GM23248 (cell line): ENCODE measurements around the gene SPOCD1. TPM values are rescaled to one million over a fixed set of nuclear protein-coding genes. Genes with fewer than 3 reads are reported as not detected.
"Not testable (repeated sequence)": the region's sequence is repeated elsewhere in the genome, so short reads cannot be mapped to it uniquely, and the experiment has no call there.

Experiments used
- DNase-seq: peaks from one replicate; pipeline ENCODE4 v3.0.0-alpha.2; 2015
- H2AFZ ChIP-seq: fragments of 200-600 bp; sonication (generic); 2 replicates; pipeline ENCODE4 v1.6.1; 2016; ENCODE audit warnings: antibody characterized with exemption
- H3F3A ChIP-seq: fragments of 200-600 bp; sonication (generic); 2 replicates; pipeline ENCODE4 v1.6.1; 2016; ENCODE audit warnings: mild to moderate bottlenecking, antibody characterized with exemption, mixed run types; ENCODE audit not compliant: insufficient read depth
- H3K27ac ChIP-seq: fragments of 200-600 bp; sonication (generic); 2 replicates; pipeline ENCODE4 v1.5.1; 2016; ENCODE audit warnings: mild to moderate bottlenecking
- H3K27me3 ChIP-seq: fragments of 200-600 bp; sonication (generic); replicated peaks from 2 replicates; pipeline ENCODE4 v1.6.1; 2016; ENCODE audit warnings: mild to moderate bottlenecking; ENCODE audit not compliant: insufficient read depth
- H3K36me3 ChIP-seq: fragments of 200-600 bp; sonication (generic); 2 replicates; pipeline ENCODE4 v1.6.1; 2016; ENCODE audit warnings: low read depth, mild to moderate bottlenecking
- H3K4me1 ChIP-seq: fragments of 200-600 bp; sonication (generic); 2 replicates; pipeline ENCODE4 v1.6.1; 2016; ENCODE audit warnings: mild to moderate bottlenecking; ENCODE audit not compliant: insufficient read depth
- H3K4me2 ChIP-seq: fragments of 200-600 bp; sonication (generic); one replicate; pipeline ENCODE4 v1.6.1; 2016; ENCODE audit warnings: mild to moderate bottlenecking; ENCODE audit not compliant: unreplicated experiment
- H3K4me3 ChIP-seq: fragments of 200-600 bp; sonication (generic); 2 replicates; pipeline ENCODE4 v1.5.1; 2016; ENCODE audit warnings: mild to moderate bottlenecking
- H3K79me2 ChIP-seq: fragments of 200-600 bp; sonication (generic); 2 replicates; pipeline ENCODE4 v1.6.1; 2016; ENCODE audit warnings: mild to moderate bottlenecking; ENCODE audit not compliant: insufficient read depth
- H3K9ac ChIP-seq: fragments of 200-600 bp; sonication (generic); 2 replicates; pipeline ENCODE4 v1.6.1; 2016; ENCODE audit warnings: mild to moderate bottlenecking
- H3K9me2 ChIP-seq: fragments of 200-600 bp; sonication (generic); 2 replicates; pipeline ENCODE4 v1.6.1; 2016; ENCODE audit warnings: mixed run types, mild to moderate bottlenecking, moderate library complexity; ENCODE audit not compliant: insufficient read depth
- H3K9me3 ChIP-seq: fragments of 200-600 bp; sonication (generic); one replicate; pipeline ENCODE4 v1.6.1; 2017; ENCODE audit warnings: low read depth
- H4K20me1 ChIP-seq: fragments of 200-600 bp; sonication (generic); 2 replicates; pipeline ENCODE4 v1.6.0; 2016; ENCODE audit not compliant: insufficient read depth
- EZH2 ChIP-seq: fragments of 200-600 bp; sonication (generic); IDR thresholded peaks from 2 replicates; pipeline ENCODE4 v1.6.1; 2018; ENCODE audit warnings: antibody characterized with exemption, mild to moderate bottlenecking; ENCODE audit not compliant: insufficient read depth, poor library complexity, severe bottlenecking
- EZH2phosphoT487 ChIP-seq: fragments of 200-600 bp; sonication (generic); IDR thresholded peaks from 2 replicates; pipeline ENCODE4 v1.6.1; 2018; ENCODE audit warnings: antibody characterized with exemption, moderate library complexity, mild to moderate bottlenecking, low read depth; ENCODE audit not compliant: insufficient read depth
- WGBS, 2 experiments: methylation state at CpG; one replicate each; pipeline ENCODE4 v1.1.6; 2015 to 2017; ENCODE audit warnings: low lambda C conversion rate in 2 of 2, low coverage in 1 of 2; ENCODE audit errors: missing lambda C conversion rate in 2 of 2; 5-methylcytosine and 5-hydroxymethylcytosine counted together
- in situ Hi-C: fragments of 300-500 bp; cut with MboI; formaldehyde crosslinking; loops from 2 replicates; pipeline ENCODE4 v1.15.0; 2020
- polyA plus RNA-seq: library from polyadenylated mRNA; unstranded; fragments of >200 nt; fragmentation: Nextera tagmentation; extraction: Ambion mirVana; gene quantifications from 2 replicates; pipeline ENCODE4 v1.2.1, GENCODE V29; 2016
- total RNA-seq: library from RNA; depleted of rRNA; stranded (reverse); fragments of >200 nt; shearing (Covaris generic); gene quantifications from 2 replicates; pipeline ENCODE4 v1.2.3, GENCODE V29; 2014

The SPOCD1 gene
- total and polyA plus RNA-seq, 2 experiments from 2014 or later: 27.9 to 43.0 TPM

- no peaks in the 10 kb centered on the region for H3K9me3 ChIP-seq
- no peak overlapping the region for H3K27ac ChIP-seq
- H3K4me3 ChIP-seq: no peak overlapping the region
- peaks cover 11% of the 10 kb centered on the region for H3K4me1 ChIP-seq
- H3F3A ChIP-seq: peaks cover 11% of the 10 kb centered on the region; the same call in 1 of the 2 replicates
- no peak overlapping the region for H3K9ac ChIP-seq
- no peak for DNase-seq
- no peak for TF ChIP-seq EZH2phosphoT487
- no peak for TF ChIP-seq EZH2
- WGBS, 2 experiments: 75 to 88% methylated on average over 10 of the region's 10 CpGs
- no peaks in the 10 kb centered on the region for H3K36me3 ChIP-seq
- in situ Hi-C loops: no loop called here
- no peaks in the 10 kb centered on the region for H3K9me2 ChIP-seq
- H4K20me1 ChIP-seq: no peaks in the 10 kb centered on the region
- no peak overlapping the region for H3K4me2 ChIP-seq
- H2AFZ ChIP-seq: no peak overlapping the region
- no peaks in the 10 kb centered on the region for H3K27me3 ChIP-seq
- H3K79me2 ChIP-seq: no peaks in the 10 kb centered on the region
Observed at GRCh38 chr1:31830065-31830464, 14.2 kb upstream of the SPOCD1 start.

- no peaks in the 10 kb centered on the region for H3K9me3 ChIP-seq
- TF ChIP-seq EZH2 (no peak), EZH2phosphoT487 (no peak)
- no peaks in the 10 kb centered on the region for H3K36me3 ChIP-seq
- H3K4me3 ChIP-seq: no peak overlapping the region
- H3K27me3 ChIP-seq: no peaks in the 10 kb centered on the region
- no peak overlapping the region for H2AFZ ChIP-seq
- no peaks in the 10 kb centered on the region for H3K9me2 ChIP-seq
- H3K4me1 ChIP-seq: peaks cover 11% of the 10 kb centered on the region
- no peaks in the 10 kb centered on the region for H3K79me2 ChIP-seq
- whole genome bisulfite sequencing, 2 experiments: 72 to 78% methylated on average over 14 to 15 of the region's 15 CpGs
- H3K4me2 ChIP-seq: no peak overlapping the region
- H3K9ac ChIP-seq: no peak overlapping the region
- peaks cover 11% of the 10 kb centered on the region; the same call in 1 of the 2 replicates for H3F3A ChIP-seq
- H4K20me1 ChIP-seq: no peaks in the 10 kb centered on the region
- DNase-seq: no peak
- no peak overlapping the region for H3K27ac ChIP-seq
- in situ Hi-C loops: no loop called here
Observed at GRCh38 chr1:31828926-31829690, 13.3 kb upstream of the SPOCD1 start.

GRCh38 chr1:31828341-31828740 is 12.5 kb upstream of the SPOCD1 start:
- WGBS, 2 experiments: 71 to 72% methylated on average over 8 of the region's 8 CpGs

GRCh38 chr1:31823780-31824179 is 8.0 kb upstream of the SPOCD1 start:
- Histone ChIP-seq H3K79me2 (no peaks in the 10 kb centered on the region), H3K4me3 (no peak overlapping the region), H3K9me2 (no peaks in the 10 kb centered on the region), H3K4me2 (no peak overlapping the region), H3K27ac (no peak overlapping the region), H3K27me3 (no peaks in the 10 kb centered on the region), H3K9ac (no peak overlapping the region), H3K9me3 (no peaks in the 10 kb centered on the region), H4K20me1 (no peaks in the 10 kb centered on the region), H3K4me1 (peaks cover 9% of the 10 kb centered on the region; the same call in 1 of the 2 replicates), H2AFZ (no peak overlapping the region), H3F3A (no peaks in the 10 kb centered on the region), H3K36me3 (no peaks in the 10 kb centered on the region)
- in situ Hi-C loops: no loop called here
- DNase-seq: no peak
- 93 to 96% methylated on average over 4 of the region's 4 CpGs for whole genome bisulfite sequencing, 2 experiments
- TF ChIP-seq EZH2phosphoT487 (no peak), EZH2 (no peak)

More at GRCh38 chr1:31828341-31828740, 12.5 kb upstream of the SPOCD1 start:
- Histone ChIP-seq H3K9me3 (no peaks in the 10 kb centered on the region), H3K36me3 (no peaks in the 10 kb centered on the region), H3F3A (peaks cover 11% of the 10 kb centered on the region; the same call in 1 of the 2 replicates), H3K4me2 (no peak overlapping the region), H4K20me1 (no peaks in the 10 kb centered on the region), H2AFZ (no peak overlapping the region), H3K4me1 (peaks cover 12% of the 10 kb centered on the region), H3K4me3 (no peak overlapping the region), H3K79me2 (no peaks in the 10 kb centered on the region), H3K27me3 (no peaks in the 10 kb centered on the region), H3K9ac (no peak overlapping the region), H3K9me2 (no peaks in the 10 kb centered on the region), H3K27ac (no peak overlapping the region)
- TF ChIP-seq EZH2: no peak
- TF ChIP-seq EZH2phosphoT487: no peak
- DNase-seq: no peak
- in situ Hi-C loops: no loop called here

GRCh38 chr1:31822766-31823165 is 6.9 kb upstream of the SPOCD1 start:
- TF ChIP-seq EZH2 (no peak), EZH2phosphoT487 (no peak)
- in situ Hi-C loops: no loop called here
- H2AFZ ChIP-seq: peak overlapping the region; percentile 41

GRCh38 chr1:31820196-31820595 is 4.4 kb upstream of the SPOCD1 start:
- DNase-seq, H4K20me1 ChIP-seq, H3K4me2 ChIP-seq, H3K9me2 ChIP-seq, H3K4me1 ChIP-seq, H3K79me2 ChIP-seq, H3K4me3 ChIP-seq, in situ Hi-C loops, H3K36me3 ChIP-seq, H3K9ac ChIP-seq, H3K27ac ChIP-seq, H3K9me3 ChIP-seq, H3K27me3 ChIP-seq, H2AFZ ChIP-seq, H3F3A ChIP-seq: not testable (repeated sequence)
- 96 to 98% methylated on average over 7 of the region's 7 CpGs for WGBS, 2 experiments

More at GRCh38 chr1:31822766-31823165, 6.9 kb upstream of the SPOCD1 start:
- H3K4me1 ChIP-seq: peaks cover 9% of the 10 kb centered on the region; the same call in 1 of the 2 replicates
- WGBS, 2 experiments: 32 to 41% methylated on average over 3 of the region's 3 CpGs
- H3K36me3 ChIP-seq: no peaks in the 10 kb centered on the region
- H3K27ac ChIP-seq: peak overlapping the region; percentile 26; the same call in 1 of the 2 replicates
- H3K79me2 ChIP-seq: no peaks in the 10 kb centered on the region
- no peaks in the 10 kb centered on the region for H3F3A ChIP-seq
- H3K4me2 ChIP-seq: no peak overlapping the region
- H3K4me3 ChIP-seq: no peak overlapping the region
- peak overlapping the region; percentile 1; the same call in 1 of the 2 replicates for H3K9ac ChIP-seq
- H3K9me3 ChIP-seq: no peaks in the 10 kb centered on the region
- no peaks in the 10 kb centered on the region for H3K27me3 ChIP-seq
- H3K9me2 ChIP-seq: no peaks in the 10 kb centered on the region
- H4K20me1 ChIP-seq: no peaks in the 10 kb centered on the region
- DNase-seq: peak; percentile 76
